Inferior parietal cortex (tissue), 1 donor: ENCODE data around the gene ABCB8.
A peak's percentile ranks its signal among the peaks of the same experiment; 100 is the strongest.
"Not testable (repeated sequence)": the region's sequence is repeated elsewhere in the genome, so short reads cannot be mapped to it uniquely, and the experiment has no call there.

Experiments used
- DNase-seq: peaks from one replicate; pipeline ENCODE4 v3.0.0-alpha.2; 2016; ENCODE audit errors: extremely low spot score

ABCB8 gene

DNA sequence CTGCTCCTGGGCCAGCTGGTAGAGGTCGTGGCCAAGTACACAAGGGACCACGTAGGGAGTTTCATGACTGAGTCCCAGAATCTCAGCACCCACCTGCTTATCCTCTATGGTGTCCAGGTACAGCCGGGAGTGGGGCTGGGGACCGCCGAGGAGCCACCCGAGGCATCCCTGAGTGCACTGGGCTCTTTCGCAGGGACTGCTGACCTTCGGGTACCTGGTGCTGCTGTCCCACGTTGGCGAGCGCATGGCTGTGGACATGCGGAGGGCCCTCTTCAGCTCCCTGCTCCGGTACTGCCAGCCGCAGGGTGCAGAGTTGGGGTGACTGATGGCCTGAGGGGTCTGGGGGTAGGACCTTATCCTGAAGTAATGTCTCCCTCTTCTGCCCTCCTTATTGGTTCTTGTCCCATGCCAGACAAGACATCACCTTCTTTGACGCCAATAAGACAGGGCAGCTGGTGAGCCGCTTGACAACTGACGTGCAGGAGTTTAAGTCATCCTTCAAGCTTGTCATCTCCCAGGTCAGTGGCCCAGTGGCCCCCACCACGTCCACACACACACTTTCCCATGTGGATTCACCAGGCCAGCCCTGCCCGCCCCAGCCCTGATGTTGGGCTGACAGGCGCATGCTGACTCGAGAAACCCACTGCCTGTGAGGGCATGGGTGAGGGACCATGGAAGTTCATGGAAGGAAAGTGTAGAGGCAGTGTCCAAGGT lies 6.2 kb downstream of the ABCB8 start:
- no peak for DNase-seq

DNA sequence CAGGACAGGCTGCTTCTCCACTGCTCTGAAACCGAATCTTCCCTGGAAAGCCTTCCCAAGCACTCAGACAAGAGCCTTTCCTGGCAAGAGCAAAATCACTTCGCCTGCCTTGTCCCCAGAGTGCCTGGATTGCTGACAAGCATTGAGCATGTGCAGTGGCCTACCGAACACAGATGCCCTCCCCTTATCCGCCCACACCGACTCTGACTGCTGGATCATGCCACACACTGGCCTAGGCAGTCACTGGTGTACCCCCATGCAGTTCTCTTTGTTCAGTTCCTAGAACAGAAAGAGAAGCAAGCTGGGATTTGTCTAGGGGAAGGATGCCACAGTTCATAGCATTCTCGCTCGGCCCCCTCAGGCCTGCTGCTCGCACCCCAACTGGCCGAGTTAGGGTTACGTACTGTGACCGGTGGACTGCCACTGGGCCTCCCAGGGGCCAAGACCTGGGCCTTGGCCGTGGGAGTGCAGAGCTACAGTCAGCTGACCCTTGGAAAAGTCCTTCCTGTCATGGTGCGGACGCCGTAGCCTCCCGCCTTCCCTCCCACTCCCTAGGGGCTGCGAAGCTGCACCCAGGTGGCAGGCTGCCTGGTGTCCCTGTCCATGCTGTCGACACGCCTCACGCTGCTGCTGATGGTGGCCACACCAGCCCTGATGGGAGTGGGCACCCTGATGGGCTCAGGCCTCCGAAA lies 6.9 kb downstream of the ABCB8 start:
- no peak for DNase-seq

DNA sequence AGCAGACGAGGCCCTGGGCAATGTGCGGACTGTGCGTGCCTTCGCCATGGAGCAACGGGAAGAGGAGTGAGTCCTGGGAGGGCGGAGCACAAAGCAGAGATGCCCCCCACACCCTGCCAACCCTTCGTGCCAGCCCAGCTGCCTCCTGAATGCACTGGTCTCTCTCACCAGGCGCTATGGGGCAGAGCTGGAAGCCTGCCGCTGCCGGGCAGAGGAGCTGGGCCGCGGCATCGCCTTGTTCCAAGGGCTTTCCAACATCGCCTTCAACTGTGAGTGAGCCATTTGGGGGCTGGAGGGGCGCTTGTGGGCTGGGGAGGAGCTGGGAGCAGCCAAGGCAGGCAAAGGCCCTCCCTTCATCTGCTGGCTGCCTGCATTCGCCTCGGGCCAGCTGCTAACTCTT lies 7.7 kb downstream of the ABCB8 start:
- DNase-seq, result no peak

DNA sequence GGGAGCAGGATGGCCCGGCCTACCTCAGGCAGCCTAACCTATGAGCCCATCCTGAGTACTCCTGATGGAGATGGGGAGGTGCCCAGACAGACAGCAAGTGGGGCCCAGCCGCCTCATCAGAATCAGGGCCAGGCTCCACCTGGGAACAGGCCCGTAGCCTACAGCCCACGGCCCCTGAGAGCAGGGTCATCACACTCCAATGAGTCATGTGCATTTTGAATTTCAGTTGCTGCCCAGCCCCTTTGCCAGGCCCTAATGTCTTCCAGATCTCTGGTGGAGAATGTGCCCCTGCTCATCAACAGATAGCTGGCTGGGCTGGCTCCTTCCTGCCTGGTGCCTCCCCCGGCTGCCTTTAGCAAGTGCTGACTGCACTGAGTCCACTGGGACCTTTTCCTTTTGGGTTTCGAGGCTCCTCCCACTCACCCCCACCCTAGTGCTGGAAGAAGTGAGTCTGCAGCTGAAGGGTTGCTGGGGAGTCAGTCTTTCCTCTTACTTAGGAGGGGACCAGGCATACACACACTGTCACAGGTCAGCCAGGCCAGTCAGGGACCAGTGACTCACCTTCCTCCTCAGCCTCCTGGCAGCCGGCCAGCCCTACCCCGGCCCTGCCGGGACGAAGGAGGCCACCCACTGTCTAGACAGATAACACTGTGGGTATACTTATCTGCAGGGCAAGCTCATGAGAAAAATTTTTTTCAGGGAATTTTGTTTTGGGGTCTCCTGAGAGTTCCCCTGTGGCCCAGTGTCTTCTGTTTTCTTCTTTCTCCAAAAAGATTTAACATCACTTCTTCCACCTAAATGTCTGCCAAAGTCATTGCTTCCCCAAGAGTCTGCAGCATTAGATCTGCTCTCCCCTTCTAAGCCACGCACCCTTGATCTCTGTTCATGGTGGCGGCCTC lies 10.9 kb downstream of the ABCB8 start:
- peak; percentile 65 for DNase-seq

DNA sequence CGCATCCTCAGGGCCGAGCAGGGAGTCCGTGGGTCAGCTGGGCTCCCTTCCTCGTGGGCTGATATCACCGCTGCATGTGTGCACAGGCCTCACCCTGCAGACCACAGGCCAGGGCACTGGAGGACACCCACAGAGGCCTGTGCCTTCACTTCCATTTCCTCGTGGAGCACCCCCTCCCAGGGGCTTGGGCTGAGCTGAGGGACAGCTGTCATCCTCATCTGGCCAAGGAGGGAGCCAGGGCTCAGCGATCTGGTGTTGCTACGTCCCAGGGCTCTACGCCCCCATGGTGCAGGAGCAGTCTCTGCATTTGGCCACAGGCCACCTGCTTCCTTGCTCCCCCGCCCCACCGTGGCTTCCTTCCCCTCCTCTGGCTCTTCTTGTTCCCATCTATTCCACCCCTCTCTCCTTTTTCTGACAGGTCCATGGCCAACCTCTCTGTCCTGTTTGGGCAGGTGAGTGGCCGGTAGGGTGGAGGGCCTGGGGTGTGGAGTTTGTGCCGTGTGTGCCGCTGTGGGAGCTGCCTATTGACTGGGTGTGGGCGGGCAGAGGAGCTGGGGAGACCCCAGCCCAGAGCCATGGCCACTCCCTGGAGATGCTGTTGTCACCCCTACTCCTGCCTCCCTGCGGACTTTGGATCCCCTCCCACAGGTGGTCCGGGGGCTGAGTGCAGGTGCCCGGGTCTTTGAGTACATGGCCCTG lies 11.7 kb downstream of the ABCB8 start:
- no peak for DNase-seq

DNA sequence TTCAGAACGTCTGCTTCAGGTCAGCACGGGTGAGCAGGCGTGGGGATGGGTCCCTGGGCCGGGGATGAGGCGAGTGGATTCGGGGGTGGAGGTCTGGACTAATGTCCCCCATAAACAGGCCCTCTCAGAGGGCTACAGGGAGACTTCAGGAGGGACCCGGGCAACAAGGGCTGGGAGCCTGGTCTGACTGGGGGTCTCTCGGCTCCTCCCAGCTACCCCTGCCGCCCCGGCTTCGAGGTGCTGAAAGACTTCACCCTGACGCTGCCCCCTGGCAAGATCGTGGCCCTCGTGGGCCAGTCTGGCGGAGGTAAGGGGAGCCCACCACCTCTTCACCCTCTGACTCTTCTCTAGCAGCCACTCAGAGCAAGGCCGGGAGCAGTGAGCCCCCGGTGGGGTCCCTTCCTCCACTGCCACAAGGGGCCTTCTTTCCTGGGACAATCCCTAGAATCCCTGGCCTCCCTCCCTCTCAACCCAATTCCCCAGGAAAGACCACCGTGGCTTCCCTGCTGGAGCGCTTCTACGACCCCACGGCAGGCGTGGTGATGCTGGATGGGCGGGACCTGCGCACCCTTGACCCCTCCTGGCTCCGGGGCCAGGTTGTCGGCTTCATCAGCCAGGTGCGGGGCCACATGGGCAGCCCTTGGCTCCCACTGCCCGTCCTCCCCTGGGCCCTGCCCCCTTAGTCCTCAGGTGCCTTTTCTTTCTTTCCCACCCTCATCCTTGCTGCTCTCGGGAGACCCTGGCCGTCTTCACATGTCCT lies 12.5 kb downstream of the ABCB8 start:
- DNase-seq, result no peak

DNA sequence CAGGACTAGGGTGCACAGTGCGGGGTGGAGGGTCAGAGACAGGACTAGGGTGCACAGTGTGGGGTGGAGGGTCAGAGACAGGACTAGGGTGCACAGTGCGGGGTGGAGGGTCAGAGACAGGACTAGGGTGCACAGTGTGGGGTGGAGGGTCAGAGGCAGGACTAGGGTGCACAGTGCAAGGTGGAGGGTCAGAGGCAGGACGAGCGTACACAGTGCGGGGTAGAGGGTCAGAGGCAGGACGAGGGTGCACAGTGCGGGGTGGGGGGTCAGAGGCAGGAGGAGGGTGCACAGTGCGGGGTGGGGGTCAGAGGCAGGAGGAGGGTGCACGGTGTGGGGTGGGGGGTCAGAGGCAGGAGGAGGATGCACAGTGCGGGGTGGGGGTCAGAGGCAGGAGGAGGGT lies 15.2 kb downstream of the ABCB8 start:
- not testable (repeated sequence) for DNase-seq

DNA sequence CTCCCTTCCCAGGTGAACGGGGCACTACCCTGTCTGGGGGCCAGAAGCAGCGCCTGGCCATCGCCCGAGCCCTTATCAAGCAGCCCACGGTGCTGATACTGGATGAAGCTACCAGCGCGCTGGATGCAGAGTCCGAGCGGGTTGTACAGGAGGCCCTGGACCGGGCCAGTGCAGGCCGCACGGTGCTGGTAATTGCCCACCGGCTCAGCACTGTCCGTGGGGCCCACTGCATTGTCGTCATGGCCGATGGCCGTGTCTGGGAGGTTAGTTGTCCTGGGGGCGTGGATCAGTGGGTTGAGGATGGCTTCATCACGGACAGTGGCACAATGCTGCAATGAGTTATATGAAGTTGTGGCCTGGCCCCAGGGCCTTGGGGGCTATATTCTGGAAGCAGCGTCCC lies 15.7 kb downstream of the ABCB8 start:
- no peak for DNase-seq

DNA sequence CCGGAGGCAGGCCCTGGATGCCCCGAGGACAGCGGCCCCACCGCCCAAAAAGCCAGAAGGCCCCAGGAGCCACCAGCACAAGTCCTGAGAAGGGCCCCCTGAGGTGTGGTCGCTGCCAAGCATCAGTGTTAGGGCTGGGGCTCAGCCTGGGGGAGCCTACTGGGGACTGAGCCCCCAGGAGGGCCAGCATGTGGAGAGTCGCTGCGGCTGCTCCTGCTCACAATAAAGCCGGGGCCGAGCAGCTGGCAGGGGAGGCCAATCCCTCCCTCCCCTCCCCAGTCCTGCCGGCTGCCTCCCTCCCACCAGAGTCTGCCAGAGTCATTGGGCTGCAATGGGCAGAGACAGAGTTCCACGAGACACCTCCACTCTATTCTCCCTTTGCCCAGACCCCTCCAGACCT lies 17.0 kb downstream of the ABCB8 start:
- no peak for DNase-seq

DNA sequence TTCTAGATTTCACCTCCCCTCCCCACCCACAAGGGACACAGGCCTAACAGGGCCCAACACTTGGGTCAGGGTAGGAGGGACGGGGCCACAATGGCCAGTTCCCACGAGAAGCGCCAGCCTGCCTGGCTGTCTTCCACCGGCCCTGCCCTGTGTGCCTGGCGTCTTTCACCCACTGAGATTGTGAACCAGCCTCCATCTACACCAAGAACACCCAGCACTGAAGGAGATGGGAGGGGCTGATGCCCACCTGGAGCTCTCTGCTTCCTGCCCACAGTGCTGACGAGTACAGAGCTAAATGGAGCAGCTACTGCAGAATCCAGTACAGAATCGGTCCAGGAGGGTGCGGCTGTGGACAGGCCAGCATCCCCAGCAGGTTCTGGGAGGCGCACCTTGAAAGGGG lies 17.7 kb downstream of the ABCB8 start:
- no peak for DNase-seq

DNA sequence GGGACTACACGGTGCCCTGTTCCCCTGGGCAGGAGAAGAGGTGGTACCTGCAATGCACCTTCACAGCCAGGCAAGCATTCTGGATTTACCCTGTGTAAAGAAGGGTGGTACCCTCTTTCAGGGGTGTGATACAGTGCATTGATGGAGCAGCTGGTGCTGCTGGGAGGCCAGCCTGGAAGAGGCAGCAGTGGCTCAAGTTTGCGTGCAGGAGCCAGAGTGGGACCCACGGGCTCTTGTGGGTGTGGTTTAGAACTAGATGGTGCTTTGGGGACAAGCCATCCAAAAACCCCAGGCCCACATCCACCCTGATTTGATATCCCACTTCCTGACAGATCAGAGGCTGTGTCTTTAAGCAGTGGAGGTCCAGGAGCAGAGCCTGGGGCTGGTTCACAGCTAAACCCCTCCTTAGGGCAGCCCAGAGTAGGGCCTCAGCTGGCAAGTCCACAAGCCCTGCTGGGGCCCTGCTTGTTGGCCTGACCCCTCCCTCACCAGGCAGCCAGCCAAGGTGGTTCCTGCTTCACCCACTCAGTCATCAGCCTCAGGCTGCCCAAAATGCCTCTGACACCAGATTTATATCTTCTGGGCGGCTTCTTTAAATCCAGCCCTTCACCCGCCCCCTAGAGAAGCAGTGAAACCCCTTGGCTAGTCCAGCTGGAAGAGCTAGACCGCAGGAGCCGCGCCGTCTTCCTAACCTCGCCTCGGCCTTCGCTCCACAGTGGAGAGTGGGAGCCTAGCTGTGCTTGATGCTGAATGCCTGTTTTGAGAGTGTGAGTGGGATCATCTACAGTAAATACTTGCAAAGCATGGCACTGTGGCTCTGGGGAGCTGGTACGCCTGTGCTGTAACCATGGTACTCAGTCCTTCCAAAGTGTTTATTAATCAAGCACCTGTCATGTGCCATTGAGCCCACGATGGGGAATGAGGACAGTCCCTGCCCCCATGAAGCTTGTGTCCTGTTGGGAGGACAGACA lies 18.6 kb downstream of the ABCB8 start:
- no peak for DNase-seq

DNA sequence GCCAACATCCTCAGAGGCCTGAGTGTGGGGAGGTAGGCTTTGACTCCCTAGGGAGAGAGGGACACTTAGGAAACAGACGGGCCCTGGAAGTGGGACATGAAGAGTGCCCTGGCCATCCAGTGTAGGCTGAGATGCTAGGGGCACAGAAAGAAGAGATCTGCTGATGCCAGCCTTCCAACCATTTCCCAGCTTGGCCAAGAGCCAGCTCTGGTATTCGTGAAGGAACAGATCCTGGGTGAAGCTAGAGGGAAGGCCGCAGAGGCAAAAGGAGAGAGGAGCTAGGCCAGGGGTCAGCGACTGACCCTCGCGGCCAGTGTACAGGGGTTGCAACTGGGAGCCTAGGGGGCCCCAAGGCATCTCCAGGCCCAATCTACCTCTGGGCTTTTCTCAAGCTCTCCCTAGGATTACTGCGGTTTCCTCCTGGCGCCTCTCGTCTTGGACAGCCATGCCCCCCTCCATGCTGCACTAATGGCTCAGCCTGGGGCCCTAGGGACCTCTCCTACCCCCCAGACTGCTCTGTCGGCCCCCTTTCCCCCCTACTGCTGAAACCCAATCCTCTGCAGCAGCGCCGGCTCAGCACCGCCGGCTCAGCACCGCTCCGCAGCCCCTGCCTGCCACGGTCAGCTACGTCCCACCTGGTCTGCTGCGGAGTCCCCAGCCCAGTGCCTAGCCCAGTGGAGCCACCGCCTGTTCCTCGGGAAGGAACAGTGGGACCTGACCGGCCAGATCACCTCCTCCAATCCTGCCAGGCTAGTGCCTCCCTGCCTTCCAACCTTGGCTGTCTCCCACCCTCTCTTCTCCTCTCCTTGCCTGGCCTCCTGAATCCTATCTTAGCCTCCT lies 19.9 kb downstream of the ABCB8 start, which contains the start of gene ASIC3:
Gene ASIC3 (plus strand): TSS at position 556 of the 840 bp plus-strand sequence. CDS start 355 bp downstream, outside the sequence.
- DNase-seq, result no peak

DNA sequence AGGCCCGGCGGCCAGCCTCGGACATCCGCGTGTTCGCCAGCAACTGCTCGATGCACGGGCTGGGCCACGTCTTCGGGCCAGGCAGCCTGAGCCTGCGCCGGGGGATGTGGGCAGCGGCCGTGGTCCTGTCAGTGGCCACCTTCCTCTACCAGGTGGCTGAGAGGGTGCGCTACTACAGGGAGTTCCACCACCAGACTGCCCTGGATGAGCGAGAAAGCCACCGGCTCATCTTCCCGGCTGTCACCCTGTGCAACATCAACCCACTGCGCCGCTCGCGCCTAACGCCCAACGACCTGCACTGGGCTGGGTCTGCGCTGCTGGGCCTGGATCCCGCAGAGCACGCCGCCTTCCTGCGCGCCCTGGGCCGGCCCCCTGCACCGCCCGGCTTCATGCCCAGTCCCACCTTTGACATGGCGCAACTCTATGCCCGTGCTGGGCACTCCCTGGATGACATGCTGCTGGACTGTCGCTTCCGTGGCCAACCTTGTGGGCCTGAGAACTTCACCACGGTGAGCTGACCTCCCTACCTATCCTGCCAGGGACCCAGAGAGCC lies 20.7 kb downstream of the ABCB8 start:
- no peak for DNase-seq

DNA sequence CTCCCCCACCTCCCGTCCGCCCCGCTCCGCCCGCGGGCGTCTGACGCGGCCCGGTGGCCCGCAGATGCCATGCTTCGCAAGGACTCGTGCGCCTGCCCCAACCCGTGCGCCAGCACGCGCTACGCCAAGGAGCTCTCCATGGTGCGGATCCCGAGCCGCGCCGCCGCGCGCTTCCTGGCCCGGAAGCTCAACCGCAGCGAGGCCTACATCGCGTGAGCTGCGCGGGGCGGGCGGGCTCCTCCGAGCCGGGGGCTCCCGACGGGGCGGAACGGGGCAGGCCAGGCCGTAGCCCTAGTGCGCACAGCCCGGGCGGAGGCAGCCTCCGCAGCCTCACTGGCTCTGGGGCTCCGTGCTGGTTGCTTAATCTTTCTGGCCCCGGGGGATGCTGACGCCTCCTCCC lies 22.9 kb downstream of the ABCB8 start:
- no peak for DNase-seq

DNA sequence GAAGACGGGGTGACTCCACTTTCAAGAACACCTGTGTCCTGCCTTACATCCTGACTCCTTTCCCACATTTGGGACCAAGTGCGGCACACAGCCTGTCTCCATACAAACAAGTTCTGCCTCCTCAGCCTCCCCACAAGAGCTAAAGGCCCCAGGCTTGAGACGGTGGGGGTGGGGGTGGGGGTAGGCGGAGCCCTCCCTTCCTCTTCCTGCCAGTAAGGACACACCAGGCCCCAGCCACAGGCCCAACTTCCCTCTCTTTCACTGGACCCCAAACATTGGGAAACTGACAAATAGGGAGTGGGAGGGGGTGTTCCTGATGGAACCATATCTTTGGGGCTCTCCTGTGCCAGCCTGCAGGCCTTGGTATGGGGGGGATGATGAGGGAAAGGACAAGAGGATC lies 24.8 kb downstream of the ABCB8 start:
- DNase-seq, result no peak

DNA sequence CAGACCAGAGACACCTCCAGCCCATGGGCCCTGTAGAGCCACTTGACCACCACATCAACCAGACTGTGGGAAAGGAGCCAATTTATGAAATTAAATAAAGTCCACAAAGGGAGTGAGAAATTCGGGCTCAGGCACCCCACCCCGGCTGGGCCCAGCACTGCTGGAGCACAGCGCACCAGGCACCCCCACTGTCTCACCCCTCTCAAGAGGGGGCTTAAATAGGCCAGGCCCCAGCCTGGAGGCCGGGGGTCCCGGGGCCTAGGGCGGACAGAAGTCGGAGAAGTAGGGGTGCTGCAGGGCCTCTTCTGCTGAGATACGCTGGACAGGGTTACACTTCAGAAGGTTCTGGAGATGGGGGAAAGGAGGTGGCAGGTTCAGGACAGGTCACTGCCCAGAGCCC lies 25.5 kb downstream of the ABCB8 start:
- no peak for DNase-seq

DNA sequence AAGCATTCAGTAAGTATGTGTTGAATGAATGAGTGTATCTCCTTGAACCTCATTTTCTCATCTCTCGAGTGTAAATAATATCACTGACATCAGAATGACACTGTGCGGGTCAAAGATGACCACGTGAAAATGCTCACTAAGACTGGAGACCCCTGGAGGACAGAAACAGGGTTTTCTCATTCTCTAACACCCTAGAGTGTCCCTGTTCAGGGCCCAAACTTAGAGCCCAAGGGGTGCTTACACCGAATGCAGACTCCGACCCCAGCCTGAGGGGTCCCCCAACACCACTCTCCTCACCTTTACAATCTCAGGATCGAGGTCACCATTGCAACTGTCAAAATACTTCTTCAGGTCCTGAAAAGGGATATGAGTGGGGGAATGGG lies 28.0 kb downstream of the ABCB8 start:
- no peak for DNase-seq

DNA sequence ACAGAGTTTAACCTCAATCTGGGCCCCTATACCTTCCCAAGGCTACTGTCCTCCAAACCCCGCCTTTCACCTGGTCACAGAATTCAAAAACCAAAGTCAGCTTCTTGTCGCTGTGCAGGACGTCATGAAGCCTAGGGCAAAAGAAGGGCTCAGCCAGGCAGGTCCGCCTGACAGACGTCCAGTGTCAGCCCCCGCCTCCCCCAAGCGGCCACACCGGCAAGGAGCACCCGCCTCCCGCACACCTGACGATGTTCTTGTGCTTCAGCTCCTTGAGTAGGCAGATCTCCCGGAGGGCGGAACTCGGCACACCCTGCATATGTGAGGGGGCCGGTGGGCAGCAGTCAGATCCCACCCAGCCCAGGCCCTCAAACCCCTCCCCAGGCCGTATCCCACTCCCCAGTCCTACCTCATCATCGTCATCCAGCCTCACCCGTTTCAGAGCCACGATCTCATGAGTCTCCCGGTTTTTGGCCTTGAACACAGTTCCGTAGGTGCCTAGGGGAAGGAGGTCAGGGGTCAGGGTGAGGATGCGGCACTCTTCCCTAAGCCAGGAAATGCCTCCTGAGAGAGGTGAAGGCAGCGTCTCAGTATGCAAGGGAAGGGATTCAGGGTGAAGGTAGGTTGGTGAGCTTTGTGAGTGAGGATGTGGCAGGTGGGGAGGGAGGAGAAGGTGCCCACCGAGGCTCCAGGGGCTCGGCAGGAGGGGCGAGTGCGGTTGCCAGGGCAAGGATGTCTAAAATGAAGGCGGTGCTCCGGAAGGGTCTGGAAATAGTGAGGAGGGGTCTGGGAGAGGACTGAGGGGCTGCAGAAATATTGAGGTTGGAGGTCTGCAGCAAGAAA lies 28.6 kb downstream of the ABCB8 start:
- DNase-seq, result no peak
